ENCODE results near the gene IMPDH1.
A peak's percentile ranks its signal among the peaks of the same experiment; 100 is the strongest.

The IMPDH1 gene

DNA sequence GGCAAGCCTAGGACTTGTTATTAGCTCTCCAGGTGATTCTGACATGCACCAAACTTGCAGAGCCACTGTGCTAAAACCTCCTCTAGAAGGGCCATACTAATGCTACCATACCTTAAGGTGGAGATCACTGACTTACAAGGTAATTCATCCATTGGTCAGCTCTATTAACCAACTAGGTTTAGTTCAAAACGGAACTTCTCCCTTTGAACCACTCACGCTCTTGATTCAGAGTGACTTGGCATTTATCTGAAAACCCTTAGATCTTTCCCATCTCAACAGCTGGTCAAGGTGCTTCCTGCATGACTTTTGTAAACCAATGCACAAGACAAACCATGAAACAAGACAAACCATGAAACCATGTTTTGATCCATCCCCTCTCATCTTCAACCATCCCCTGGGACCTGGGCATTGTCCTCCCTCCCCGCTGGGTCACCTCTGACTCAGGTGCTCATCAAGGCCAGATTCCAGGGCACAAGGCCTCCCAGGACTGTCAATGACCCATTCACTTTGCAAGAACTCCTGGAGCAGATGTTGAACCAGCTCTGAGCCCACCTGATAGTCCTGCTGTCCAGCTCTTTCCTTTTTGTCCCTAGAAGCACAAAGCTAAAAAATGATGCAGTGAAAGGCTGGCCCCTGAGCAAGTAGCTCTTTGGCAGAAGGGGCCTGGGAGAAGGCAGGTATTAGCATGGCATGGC, 18.8 kb downstream of the IMPDH1 start:
- no peak for DNase-seq (ENCODE audit: extremely low spot score)
- POLR2A ChIA-PET: interaction anchor here (0.5 to 1.1 kb wide), 2 partner anchors 47 to 1603 kb away, joined by 3 to 4 read pairs; partner anchors contain the start of gene RBM28
- TF ChIP-seq, protein P1, sequence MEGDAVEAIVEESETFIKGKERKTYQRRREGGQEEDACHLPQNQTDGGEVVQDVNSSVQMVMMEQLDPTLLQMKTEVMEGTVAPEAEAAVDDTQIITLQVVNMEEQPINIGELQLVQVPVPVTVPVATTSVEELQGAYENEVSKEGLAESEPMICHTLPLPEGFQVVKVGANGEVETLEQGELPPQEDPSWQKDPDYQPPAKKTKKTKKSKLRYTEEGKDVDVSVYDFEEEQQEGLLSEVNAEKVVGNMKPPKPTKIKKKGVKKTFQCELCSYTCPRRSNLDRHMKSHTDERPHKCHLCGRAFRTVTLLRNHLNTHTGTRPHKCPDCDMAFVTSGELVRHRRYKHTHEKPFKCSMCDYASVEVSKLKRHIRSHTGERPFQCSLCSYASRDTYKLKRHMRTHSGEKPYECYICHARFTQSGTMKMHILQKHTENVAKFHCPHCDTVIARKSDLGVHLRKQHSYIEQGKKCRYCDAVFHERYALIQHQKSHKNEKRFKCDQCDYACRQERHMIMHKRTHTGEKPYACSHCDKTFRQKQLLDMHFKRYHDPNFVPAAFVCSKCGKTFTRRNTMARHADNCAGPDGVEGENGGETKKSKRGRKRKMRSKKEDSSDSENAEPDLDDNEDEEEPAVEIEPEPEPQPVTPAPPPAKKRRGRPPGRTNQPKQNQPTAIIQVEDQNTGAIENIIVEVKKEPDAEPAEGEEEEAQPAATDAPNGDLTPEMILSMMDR (IDR thresholded peaks at IDR 0.05; ENCODE audit: control extremely low read depth, extremely low read depth, low read depth, missing control alignments): no peak
- CTCF ChIA-PET: interaction anchor here (0.9 to 42.2 kb wide), 7 partner anchors 9 to 70 kb away, joined by 3 to 963 read pairs (median 5); partner anchors contain the start of genes IMPDH1 and RBM28

DNA sequence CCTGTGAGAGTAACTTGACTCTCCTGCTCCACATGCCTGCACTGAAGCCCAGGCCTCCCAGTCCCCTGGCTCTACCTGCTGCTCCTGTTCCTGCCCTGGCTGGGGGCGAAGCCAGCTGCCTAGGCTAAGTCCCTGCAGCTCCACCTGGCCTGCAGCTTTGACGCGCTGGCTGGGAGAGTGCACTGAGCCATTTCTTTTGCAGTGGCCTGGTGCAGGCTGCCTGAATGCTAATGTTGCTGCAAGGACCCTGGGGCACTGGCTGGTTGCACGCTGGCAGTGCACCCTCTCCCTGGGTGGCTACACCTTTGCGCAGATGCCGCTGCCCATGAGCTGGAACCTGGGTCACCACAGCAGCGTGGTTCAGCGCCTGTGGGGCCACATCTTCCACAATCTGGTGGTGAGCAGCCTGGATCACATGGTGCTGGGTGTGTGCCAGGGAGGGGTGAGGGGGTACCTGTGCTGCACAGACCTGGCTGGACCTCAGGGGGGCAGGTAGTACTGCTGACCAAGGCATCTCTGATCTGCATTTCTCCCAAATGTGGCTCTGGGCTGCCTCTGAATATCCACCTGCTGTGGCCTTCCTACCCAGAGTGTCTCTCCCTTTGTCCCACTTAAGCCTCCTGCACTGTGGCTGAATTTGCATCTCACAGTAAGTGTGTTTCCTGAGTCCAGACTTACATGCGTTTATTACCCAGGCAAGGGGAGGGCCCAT, 20.0 kb downstream of the IMPDH1 start:
- TF ChIP-seq, protein P1 (IDR thresholded peaks at IDR 0.05; ENCODE audit: control extremely low read depth, extremely low read depth, low read depth, missing control alignments): no peak
- no peak for DNase-seq (ENCODE audit: extremely low spot score)
- POLR2A ChIA-PET: interaction anchor here (0.6 kb wide), 1 partner anchor 1002 kb away, joined by 3 read pairs; no protein-coding TSS in a partner anchor
- CTCF ChIA-PET: interaction anchor here (0.9 to 42.2 kb wide), 7 partner anchors 8 to 682 kb away, joined by 4 to 963 read pairs (median 30); partner anchors contain the start of genes IMPDH1 and RBM28

DNA sequence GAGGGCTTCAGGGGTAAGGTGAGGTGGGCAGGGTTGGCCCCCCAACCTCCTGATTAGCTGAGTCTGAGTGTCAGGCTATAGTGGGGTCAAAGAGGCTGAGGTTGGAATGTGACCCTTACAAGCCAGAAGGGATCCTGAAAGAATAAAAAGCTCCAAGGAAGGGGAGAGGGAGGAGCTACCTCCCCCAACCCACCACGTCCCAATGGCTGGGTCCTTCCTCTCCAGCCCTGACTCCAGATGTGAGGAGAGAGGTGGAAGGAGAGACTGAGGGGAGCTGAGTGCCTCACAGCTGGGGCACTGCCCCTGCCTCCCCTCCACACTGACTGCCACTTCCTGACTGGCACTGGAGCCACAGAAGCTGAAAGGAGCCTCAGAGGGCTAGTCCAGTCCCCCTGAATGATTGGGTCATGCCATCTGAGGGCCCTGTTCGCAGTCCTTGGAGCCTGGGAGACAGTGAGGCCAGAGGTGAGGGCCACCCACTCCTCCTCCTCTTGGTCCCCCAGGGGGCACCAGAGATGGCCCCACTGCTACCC, 20.6 kb downstream of the IMPDH1 start:
- POLR2A ChIA-PET: interaction anchor here (0.6 kb wide), 1 partner anchor 1001 kb away, joined by 3 read pairs; no protein-coding TSS in a partner anchor
- CTCF ChIA-PET: interaction anchor here (0.8 to 42.2 kb wide), 8 partner anchors 8 to 682 kb away, joined by 3 to 963 read pairs (median 18); partner anchors contain the start of genes IMPDH1 and RBM28
- no peak for DNase-seq (ENCODE audit: extremely low spot score)
- TF ChIP-seq, protein P1 (IDR thresholded peaks at IDR 0.05; ENCODE audit: control extremely low read depth, extremely low read depth, low read depth, missing control alignments): no peak

DNA sequence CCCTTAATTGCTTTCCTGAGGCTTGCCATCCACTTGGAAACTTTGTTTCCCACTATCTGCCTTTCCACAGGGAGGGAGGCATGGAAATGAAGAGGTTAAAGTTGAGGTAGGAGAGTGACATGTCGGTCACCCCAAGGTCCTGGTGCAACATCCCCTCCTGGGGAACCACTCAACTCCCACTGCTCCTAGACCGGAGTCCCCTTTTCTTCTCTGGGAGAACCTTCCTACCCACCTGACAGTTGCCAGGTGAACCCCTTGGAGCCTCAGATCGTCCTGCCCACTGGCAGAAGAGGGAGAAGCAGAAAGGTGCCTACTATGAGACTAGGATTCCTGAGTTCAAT, 21.7 kb downstream of the IMPDH1 start:
- POLR2A ChIA-PET: no interaction called here
- CTCF ChIA-PET: interaction anchor here (0.9 to 42.2 kb wide), 12 partner anchors 7 to 1040 kb away, joined by 3 to 963 read pairs (median 8); partner anchors contain the start of genes IMPDH1 and RBM28

DNA sequence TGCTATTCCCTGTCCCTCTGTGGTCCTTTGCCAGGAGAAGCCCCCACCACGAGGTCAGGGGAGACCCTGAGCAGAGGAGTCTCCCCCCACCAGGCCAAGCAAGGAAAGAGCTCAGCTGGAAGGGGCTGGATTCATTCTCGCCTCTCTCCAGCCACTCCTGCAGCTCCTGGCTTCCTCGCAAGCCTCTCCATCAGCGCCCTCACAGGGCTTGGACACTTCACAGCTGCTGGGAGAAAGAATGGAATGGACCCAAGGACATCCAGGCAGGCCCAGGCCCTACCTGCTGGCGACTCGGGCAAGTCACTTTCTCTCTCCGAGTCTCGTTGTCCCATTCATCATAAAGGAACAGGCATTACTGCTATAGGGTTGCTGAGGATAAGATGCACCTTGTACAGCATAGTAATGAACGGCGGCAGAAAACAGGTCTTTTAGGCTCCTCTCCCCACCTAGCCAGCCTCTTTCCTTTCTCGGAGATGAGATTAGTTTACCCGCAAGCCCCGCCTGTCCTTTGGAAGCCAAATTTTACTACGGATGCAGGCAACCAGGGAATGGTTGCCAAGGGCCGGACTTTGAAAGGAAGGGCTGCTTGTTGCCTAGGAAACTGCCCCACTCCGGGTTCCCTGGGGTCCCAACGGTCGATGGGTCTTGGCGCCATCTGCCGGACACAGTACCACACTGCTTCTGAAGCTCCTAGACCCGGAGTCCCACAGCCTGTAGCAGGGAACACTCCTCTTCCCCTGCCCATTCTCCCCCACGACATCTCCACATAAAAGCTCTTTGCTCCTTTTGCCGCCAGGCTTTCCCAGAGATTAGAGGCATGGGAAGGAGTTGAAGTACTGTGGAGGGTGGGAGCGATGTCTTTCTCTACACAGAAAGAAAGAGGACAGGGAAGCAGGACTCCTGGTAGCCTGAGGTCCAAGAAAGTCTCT, 22.3 kb downstream of the IMPDH1 start:
- TF ChIP-seq, protein P1 (IDR thresholded peaks at IDR 0.05; ENCODE audit: control extremely low read depth, extremely low read depth, low read depth, missing control alignments): peak; percentile 89
- POLR2A ChIA-PET: no interaction called here

More for the DNA sequence above, 21.7 kb downstream of the IMPDH1 start:
- TF ChIP-seq, protein P1 (IDR thresholded peaks at IDR 0.05; ENCODE audit: control extremely low read depth, extremely low read depth, low read depth, missing control alignments): no peak
- DNase-seq (ENCODE audit: extremely low spot score): no peak

More for the DNA sequence above, 22.3 kb downstream of the IMPDH1 start:
- CTCF ChIA-PET: interaction anchor here (0.9 to 42.2 kb wide), 13 partner anchors 8 to 1040 kb away, joined by 3 to 963 read pairs (median 8); partner anchors contain the start of genes IMPDH1 and RBM28
- peak; percentile 89 for DNase-seq (ENCODE audit: extremely low spot score)
